NCI-H1930 (cell line): Measurements from ENCODE around the gene BANF2.

Source experiments
- DNase-seq, 2 experiments: peaks; one replicate each; lab custom pipeline; 2025; lab: John Stamatoyannopoulos, UW

BANF2 gene

DNA sequence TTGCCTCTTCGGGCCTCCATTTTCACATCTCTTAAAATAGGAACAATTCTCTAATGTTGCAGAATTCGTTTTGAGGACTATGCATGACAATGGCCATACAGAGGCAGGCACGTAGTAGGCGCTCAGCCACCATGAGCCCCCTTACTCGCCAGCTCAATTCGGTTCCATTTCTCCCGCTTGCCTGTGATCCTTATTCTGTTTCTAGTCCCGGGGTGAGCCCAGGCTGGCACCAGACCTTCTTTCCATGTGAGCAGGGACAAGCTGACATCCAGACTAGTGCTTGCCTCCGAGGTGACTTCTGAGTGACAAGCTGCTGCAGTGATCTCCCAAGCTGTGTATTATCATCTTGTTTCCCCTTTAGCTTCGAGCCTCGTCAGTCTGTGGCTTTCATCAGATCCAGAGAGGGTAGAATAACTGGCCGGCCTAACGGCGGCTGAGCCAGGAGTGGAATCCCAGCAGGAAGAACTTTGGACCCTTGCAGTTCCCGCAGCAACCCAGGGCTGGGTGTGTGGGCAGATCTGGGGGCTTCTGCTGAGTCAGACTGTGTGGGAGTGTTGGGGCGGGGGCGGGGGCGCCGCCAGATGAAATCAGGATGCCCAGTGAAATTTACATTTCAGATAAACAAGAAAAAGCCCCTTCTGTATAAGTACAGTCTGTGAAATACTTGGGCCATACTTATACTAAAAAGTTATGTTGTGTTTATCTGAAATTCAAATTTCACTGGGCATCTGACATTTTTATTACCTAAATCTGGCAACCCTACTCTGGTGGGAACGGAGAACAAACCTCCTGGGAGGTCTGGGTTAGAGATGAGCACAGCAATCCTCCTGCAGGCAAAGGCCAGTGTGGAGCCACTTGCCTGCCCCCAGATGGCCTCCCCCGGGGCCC lies 10.9 kb downstream of the BANF2 start:
- DNase-seq: no peak

DNA sequence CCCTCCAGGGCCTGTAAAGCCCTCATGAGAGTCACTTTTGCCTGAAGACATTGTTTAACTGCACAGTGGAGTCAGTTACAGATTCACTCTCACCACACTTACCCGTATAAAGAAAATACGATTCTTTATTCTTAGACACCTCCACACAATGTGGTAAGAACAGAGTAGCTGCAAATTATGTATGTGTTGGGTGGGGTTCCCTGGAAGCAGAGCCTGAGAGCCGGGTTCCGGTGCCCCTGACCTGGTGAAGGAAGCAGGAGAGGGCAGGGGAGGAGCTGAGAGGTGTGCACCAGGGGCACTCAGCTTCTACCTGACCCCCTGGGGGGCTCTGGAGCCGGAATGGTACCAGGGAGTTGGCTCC lies 11.5 kb downstream of the BANF2 start:
- DNase-seq: no peak

DNA sequence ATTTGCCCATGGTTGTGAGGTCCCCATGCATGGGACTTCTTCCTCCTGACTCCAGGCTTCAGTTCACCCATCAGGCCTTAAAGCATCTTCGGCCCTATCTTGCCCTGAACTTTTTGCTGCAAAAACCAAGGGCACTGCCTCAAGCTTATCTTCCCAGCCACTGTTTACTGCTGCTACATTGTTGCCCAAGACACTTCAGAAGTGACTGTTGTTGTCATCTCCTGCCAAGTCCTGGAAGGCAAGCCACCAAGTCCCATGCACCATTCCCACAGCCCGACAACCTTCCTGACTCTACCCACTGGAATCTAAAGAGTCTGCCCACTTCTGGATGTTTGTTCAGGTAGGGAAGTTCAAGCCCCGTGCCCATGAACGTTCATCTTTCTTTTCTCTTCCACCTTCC lies 12.4 kb downstream of the BANF2 start:
- no peak for DNase-seq

DNA sequence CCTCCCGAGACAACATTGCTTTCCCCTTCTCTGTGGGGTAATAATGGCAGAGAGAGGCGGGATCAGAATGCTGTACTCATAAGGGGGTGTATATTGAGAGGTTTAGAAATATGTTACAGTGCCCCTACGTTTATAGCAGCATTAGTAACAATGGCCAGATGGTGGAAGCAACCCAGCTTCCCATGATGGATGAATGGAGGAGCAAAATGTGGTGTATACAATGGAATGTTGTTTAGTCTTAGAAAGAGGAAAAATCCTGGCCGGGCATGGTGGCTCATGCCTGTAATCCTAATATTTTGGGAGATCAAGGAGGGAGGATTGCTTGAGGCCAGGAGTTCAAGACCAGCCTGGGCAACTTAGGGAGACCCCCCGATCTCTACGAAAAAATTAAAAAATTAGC lies 12.9 kb downstream of the BANF2 start:
- DNase-seq: no peak

DNA sequence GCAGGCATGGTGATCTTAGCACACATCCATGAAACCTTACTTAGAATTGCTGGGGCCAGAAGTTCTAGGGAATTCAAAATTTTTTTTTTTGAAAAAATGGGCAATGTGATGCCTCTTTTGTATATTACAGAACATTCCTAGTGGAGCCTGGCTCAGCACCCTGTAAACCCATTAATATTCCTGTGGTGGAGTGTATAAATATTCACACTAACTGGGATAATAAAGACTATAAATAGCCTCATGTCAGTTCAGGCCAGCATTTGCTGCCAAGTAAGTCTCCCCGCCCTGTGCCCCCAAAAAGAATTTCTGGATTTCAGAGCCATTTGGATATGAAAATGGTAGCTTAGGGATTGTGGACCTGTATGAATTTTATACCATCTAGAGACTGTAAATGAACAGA lies 14.8 kb downstream of the BANF2 start:
- no peak for DNase-seq

DNA sequence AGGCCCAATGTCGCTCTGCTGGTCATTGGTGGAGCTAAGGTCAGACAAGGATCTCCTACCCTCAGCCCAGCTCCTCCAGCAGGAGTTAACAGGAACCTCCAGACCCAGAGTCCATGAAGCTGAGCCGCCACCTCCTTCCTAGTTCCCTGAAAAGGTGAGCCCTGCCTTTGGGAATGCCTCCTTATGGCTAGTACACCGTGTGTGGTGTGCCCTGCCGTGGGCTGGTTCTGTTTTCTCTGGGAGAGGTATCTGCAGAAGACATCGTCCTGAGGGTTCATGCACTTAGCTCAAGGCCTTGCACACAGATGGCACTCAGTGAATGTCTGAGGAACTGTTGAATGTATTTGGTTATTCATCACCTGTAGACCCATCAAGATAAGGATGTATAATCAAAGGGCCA lies 15.3 kb downstream of the BANF2 start:
- DNase-seq: no peak

DNA sequence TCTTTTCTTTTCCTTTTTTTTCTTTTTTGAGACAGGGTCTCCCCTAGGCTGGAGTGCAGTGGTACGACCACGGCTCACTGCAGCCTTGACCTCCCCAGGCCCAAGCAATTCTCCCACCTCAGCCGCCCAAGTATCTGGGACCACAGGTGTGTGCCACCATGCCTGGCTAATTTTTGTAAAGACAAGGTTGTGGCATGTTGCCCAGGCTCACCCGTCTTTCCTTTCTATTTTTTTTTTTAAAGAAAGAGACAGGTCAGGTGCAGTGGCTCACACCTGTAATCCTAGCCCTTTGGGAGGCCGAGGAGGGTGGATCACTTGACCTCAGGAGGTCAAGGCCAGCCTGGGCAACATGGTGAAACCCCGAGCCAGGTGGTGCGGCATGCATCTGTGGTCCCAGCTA lies 16.6 kb downstream of the BANF2 start:
- no peak for DNase-seq

DNA sequence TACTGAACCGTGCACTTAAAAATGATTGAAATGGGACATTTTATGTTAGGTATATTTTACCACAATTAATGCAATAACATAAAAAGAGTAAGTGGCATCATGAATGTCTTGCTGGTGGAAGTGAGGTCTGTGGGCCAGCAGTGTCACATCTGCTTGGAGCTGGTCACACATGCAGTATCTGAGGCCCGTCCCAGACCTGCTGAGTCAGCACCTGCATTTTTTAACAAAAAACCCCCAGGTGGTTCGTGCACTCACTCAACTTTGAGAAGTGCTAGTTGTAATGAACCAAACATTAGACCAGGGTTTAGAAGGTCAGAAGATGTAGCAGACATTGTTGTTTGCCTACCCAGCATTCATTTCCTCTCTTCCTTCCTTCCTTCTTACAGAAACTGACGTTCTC lies 21.0 kb downstream of the BANF2 start:
- no peak for DNase-seq

DNA sequence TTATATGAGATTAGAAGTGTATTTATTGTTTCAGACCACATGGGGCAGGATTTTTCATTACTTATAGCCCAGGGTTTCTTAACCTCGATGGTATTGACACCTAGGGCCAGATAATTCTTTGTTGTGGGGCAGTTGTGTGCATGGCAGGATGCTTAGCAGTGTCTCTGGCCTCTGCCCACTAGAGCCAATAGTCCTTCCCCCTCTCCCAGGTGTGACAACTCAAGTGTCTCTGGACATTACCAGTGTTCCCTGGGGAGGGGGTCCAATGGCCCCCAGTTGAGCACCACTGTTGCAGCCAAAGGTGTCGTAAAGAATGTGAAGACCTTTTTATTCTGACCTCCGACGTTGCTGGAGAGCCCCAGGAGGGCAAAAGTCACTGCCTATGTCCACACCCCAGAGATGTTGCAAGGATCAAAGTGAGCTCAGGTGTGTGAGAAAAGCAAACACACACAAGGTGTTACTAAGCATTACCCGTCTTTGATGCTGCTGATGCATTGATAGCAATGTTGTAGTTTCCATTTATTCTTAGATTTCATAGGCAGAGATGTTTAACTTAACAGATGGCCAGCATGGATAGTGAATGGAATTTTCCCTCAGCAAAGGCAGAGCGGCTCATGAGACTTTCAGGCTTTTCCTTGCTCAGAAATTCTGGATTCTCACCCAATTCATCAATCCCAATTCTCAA lies 22.2 kb downstream of the BANF2 start:
- DNase-seq: no peak

DNA sequence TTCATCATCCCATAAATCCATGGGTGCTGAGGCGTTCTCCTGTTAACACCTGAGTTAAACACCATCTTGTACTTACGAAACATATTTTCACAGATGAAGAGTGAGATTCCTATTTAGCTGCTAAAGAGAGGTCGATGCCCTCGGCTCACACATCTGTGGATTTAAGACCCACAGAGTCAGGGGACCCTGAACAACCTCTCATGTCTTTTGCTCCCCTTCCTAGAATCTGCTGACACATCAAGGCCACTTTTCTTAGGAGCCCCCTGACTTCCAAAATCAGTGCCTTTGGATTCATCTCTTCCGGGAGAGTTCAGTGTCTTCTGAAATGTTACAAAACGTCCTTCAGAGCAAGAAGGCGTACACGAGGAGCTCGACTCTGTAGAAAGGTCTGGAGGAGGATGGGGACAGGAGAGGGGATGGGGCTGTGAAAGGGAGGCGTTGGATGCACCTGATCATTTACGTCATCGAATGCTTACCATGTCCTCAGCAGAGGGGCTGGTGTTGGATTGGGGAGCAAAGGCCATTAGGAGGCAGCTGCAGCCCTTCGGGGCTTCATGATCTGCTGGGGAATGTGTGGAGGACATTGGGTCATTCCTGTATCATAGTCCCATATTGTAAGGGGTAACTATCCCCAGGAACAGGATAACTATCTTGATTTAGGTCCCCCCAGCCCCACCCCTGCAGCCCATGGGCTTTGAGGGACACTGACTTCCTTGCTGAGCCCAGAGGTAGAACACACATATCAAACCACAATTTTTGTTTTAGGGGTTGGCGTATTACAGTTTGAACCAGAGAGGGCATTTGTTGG lies 22.9 kb downstream of the BANF2 start:
- DNase-seq: no peak

DNA sequence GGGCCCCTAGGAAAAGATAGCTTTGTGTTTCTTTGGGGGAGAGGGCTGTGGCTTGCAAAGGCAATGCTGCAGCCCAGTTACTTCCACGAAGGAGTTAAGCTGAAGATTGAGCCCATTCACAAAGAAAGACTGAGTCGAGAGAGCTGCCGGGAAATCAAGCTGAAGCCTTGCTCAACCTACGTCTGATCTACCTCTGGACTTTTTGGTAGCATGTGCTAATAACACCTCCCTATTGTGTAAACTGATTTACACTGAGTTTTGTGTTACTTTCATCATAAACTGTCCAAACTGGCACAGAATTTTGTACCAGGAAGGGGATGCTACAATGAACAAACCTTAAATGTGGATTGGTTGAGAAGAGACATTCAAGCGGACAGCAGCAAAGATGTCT lies 23.5 kb downstream of the BANF2 start:
- DNase-seq: no peak

DNA sequence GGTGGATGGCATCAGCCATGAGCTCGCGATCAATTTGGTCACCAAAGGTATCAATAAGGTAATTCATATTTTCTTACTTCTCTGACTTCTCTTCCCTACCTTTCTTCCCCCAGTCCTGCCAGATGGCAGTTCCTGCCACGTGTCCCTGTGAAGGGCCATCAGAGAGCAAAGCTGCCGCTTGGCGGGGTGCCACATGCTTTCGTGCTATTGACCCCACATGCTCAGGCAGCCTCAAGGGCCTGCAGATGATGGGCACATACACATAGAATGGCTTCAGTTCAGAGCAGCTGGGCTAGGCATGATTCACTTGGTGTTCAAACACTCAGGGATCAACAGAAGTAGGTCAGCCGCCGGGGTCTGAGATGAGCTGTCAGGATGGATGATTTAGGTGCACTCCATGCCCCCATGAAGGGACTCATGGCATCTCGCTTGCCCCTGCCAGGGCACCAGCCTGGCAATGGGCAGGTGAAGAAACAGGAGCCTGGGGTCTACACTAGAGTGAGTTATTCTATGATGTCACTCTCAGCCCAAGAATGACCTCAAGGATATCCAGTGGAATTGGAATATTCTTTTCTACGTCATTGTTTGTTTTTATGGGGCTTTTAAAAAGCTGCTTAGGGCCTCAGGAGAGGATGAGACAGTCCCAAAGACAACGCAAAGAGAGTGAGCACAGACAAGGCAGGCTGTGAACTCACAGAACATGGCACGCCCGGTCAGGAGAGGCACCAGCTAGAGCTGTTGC lies 25.5 kb downstream of the BANF2 start:
- no peak for DNase-seq

DNA sequence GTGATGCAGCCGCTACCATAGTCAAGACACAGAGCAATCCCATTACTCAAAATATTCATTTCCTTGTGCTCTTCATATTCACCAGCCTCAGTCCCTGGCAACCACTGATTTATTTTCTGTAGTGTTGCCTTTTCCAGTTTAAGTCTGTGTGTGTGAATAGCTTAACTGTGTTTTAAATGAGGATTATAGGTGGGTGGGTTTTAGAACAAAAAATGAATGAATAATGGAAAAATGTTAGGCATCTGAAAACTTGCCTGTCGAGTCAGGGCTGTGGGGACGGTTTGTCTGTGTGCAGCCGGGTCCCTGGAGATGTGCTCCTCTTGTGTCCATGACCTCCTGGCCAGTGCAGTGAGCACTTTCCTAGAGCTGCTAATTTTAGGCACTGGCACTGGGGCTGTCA lies 27.1 kb downstream of the BANF2 start:
- DNase-seq: no peak

DNA sequence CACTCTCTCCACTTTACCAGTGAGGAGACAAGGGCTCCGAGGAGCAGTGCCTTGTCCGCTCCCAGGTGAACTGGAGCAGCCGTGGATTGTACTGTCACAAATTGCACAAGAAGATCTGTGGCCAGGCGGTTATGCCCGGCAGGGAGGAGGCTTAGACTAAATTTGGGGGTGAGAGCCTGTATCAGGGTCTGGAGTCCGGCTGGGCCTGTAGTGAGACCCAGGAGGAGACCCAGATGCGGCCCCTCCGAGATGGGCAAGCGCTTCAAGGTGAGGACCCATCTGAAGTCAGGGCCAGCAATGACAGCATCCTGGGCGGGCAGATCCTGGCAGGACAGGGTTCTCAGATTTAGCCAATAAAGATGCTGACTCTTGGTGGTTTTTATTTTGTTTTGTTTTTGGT lies 27.6 kb downstream of the BANF2 start:
- DNase-seq: no peak

DNA sequence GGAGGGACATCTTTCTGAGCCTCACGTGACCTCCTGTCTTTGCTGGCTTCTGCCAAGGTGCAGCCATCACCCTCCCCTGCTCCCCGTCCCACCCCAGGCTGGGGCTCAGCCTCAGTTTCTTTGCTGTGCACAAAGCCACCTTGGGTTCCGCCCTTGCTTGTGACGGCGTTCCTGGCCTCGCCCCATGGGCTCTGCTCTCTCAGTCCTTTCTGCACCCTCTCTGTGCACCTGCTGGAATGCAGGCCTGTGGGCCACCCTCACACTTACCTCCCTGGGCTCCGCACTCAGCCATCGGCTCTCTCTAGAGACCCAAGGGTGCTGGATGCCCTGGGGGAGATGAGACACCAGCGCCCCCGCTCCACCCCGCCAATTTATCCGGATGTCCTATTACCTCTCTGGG lies 28.3 kb downstream of the BANF2 start:
- DNase-seq: no peak

DNA sequence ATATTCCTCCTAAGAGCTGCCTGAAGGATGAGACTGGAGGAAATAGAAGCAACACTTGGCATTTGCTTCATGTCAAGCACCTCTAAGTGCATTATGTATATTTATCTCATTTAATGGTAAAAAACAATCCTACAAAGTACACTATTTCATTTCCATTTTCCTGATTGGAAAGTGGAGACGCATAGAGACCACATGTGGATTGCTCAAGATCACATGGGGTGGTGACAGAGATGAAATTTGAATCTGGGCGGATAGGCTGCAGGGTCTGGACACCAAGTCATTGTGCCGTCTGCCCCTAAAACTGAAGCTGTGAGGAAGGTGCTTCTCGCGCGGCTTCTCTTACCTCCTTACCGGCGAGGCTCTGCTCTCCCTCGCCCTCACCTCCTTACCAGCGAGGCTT lies 30.3 kb downstream of the BANF2 start:
- DNase-seq: no peak

DNA sequence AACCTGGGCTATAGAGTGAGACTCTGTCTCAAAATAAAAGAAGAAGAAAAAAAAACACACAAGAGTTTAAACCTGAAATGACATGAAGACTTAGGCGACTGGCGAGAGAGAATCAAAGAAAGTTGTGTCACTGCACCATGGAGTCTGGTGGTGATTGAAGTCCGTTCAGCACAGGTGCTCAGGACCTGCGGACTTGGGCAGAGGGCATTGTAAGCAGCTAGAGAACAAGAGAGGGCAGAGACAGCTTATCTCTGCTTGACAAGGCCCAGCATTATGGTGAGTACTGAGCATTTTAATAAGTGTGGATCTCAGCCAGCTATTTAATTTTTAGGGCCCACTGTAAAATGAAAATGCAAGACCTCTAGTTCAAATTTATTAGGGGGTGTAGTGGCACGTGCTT lies 31.5 kb downstream of the BANF2 start:
- no peak for DNase-seq

DNA sequence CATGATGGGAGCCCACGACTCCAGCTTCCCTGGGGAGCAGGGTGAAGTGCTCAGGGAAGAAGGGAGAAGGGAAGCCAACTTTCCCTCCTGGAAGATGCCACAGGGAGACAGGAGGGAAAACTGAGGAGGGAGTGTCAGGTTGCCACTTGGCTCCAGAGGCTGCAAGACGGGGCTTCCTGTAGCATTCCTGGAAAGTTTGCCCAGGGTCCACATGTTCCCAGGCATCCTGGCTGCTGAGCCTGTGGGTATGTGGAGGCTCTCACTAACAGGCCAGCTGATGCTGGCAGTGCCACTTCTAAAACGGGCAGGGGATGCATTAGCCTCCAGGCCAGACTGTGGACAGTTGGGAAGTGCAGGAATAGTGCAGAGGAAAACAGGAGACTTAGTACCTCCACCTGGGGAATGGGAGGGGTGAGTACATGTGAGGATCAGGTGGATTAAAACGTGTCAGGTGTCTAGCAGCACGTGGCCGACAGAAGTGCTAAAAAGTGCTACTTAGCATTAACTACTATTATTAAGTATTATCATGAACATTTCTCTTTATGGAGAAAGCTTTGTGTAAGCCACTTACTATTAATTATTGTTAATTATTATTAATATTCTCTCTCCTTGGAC lies 33.2 kb downstream of the BANF2 start:
- no peak for DNase-seq

DNA sequence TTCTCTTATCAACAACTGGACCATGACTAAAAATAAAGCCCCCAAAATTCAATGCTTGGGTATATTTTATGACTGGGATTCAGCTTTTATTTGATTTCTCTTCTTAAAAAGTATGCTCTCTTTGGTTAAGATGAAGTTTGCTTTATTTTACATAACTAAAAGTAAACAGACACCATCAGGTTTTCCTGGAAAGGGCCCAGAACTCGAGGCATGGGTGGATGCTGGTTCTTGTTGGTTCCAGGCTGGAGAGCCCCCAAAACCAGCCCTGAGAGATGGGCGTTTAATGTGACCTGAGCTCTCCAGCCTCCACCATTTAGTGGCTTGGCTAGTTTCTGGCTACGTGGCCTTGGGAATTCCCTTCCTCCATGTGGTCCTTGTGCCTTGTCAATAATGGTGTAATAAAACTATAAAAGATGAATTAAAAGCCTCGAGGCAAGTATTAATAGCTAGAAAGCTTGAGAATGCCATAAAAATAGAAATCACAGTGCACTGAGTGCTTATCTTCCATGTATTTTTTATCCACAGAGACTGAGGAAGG lies 34.1 kb downstream of the BANF2 start:
- DNase-seq: no peak

DNA sequence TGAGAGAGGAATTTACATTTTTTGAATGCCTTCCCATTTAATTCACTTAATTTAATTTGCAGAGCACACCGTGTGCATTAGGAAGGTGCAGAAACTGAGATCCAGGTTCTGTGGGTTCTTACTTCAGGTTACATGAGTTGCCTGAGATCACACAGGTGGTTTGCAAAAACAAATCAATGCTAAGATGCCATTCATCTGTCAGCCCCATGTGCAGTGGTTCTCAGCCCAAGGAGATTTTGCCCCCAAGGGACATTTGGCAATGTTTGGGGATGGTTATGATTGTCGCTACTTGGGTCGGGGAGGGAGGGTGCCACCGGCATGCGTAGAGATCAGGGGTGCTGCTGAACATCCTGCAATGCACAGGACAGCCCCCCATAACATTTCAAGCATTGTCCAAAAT lies 34.6 kb downstream of the BANF2 start:
- no peak for DNase-seq

DNA sequence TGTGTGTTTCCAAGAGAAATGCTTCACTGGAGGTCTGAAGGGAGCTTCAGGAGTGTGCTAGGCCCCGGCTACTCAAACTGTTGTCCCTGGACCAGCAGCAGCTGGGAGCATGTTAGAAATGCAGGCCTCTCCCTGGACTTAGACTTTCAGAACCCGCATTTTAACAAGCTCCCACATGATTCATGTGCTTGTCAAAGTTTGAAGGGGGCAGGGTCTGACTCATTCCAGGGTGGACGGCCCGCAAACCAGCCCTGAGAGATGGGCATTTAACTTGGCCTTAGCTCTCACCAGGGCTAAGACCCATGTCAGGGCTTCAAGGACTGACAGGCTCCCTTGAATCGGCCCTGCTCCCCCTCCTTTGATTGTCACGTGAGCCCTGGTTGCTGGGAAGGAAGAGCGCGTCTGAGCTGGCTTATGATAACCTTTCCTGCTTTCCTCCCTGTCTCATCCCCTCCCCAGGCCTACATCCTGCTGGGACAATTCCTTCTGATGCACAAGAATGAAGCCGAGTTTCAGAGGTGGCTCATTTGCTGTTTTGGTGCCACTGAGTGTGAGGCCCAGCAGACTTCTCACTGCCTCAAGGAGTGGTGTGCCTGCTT lies 35.5 kb downstream of the BANF2 start:
- DNase-seq: no peak
